Astrocyte (in vitro differentiated cells and primary cell): ENCODE data around the gene MCUB. TPM values are rescaled to one million over a fixed set of nuclear protein-coding genes. Genes with fewer than 3 reads are reported as not detected.

ENCODE experiments used
- DNase-seq: peaks from one replicate; pipeline ENCODE4 v3.0.0-alpha.2; 2010; ENCODE audit warnings: low read depth
- FAIRE-seq: peaks from 2 replicates; lab custom pipeline; 2011; peaks lifted over from hg19 to GRCh38; lab: Jason Lieb, UNC
- H2AFZ ChIP-seq: 2 replicates; pipeline ENCODE4 v1.6.0; 2012; ENCODE audit warnings: low read depth, low read length, inconsistent platforms
- H3K27ac ChIP-seq: 2 replicates; pipeline ENCODE4 v1.5.1; 2011; ENCODE audit warnings: low read depth, low read length, inconsistent platforms
- H3K27me3 ChIP-seq: 2 replicates; pipeline ENCODE4 v1.6.0; 2011; ENCODE audit warnings: low read length, inconsistent platforms; ENCODE audit not compliant: insufficient read depth
- H3K36me3 ChIP-seq: 2 replicates; pipeline ENCODE4 v1.5.1; 2011; ENCODE audit warnings: low read length, inconsistent platforms; ENCODE audit not compliant: insufficient read depth
- H3K4me1 ChIP-seq: 2 replicates; pipeline ENCODE4 v1.5.1; 2011; ENCODE audit warnings: low read length, inconsistent platforms; ENCODE audit not compliant: insufficient read depth
- H3K4me2 ChIP-seq: 2 replicates; pipeline ENCODE4 v1.6.0; 2012; ENCODE audit warnings: low read length, inconsistent platforms
- H3K4me3 ChIP-seq: 2 replicates; pipeline ENCODE4 v1.5.1; 2011; ENCODE audit warnings: low read depth, mild to moderate bottlenecking, low read length, inconsistent platforms; ENCODE audit not compliant: insufficient read depth
- H3K79me2 ChIP-seq: 2 replicates; pipeline ENCODE4 v1.6.0; 2012; ENCODE audit warnings: mild to moderate bottlenecking, low read length, inconsistent platforms; ENCODE audit not compliant: insufficient read depth
- H3K9ac ChIP-seq: 2 replicates; pipeline ENCODE4 v1.6.0; 2012; ENCODE audit warnings: mild to moderate bottlenecking, low read length, inconsistent platforms
- H3K9me3 ChIP-seq: 2 replicates; pipeline ENCODE4 v1.5.1; 2012; ENCODE audit warnings: low read depth, mild to moderate bottlenecking, low read length, inconsistent platforms; ENCODE audit not compliant: insufficient read depth
- H4K20me1 ChIP-seq: 2 replicates; pipeline ENCODE4 v1.6.0; 2012; ENCODE audit warnings: low read length, inconsistent platforms; ENCODE audit not compliant: insufficient read depth
- H3K27ac Mint-ChIP-seq: one replicate; pipeline ENCODE4 v1.8.0; 2021; ENCODE audit warnings: mild to moderate bottlenecking, mixed read lengths; ENCODE audit not compliant: unreplicated experiment
- H3K27me3 Mint-ChIP-seq: one replicate; pipeline ENCODE4 v1.8.0; 2021; ENCODE audit warnings: low read depth, mixed read lengths; ENCODE audit not compliant: unreplicated experiment
- H3K36me3 Mint-ChIP-seq: one replicate; pipeline ENCODE4 v1.8.0; 2021; ENCODE audit warnings: low read depth, mixed read lengths; ENCODE audit not compliant: unreplicated experiment
- H3K4me1 Mint-ChIP-seq: one replicate; pipeline ENCODE4 v1.8.0; 2021; ENCODE audit warnings: low read depth, mixed read lengths; ENCODE audit not compliant: unreplicated experiment
- H3K4me3 Mint-ChIP-seq: one replicate; pipeline ENCODE4 v1.8.0; 2021; ENCODE audit warnings: mild to moderate bottlenecking, moderate library complexity, mixed read lengths; ENCODE audit not compliant: unreplicated experiment
- H3K9me3 Mint-ChIP-seq: one replicate; pipeline ENCODE4 v1.8.0; 2021; ENCODE audit warnings: mild to moderate bottlenecking, mixed read lengths; ENCODE audit not compliant: unreplicated experiment
- CTCF ChIP-seq: IDR thresholded peaks from 2 replicates; pipeline ENCODE4 v1.5.1; 2011; ENCODE audit warnings: low read depth, mild to moderate bottlenecking, inconsistent platforms, low read length, moderate library complexity; ENCODE audit not compliant: insufficient read depth
- EZH2 ChIP-seq: IDR thresholded peaks from 2 replicates; pipeline ENCODE4 v1.6.1; 2012; ENCODE audit warnings: mild to moderate bottlenecking, low read length, inconsistent platforms; ENCODE audit not compliant: insufficient read depth
- total RNA-seq: library from RNA; stranded (reverse); gene quantifications from 2 replicates; pipeline ENCODE4 v1.2.1, GENCODE V29; 2021

The MCUB gene
- total RNA-seq, 1 donor from 2014 or later: 12.6 TPM

DNA sequence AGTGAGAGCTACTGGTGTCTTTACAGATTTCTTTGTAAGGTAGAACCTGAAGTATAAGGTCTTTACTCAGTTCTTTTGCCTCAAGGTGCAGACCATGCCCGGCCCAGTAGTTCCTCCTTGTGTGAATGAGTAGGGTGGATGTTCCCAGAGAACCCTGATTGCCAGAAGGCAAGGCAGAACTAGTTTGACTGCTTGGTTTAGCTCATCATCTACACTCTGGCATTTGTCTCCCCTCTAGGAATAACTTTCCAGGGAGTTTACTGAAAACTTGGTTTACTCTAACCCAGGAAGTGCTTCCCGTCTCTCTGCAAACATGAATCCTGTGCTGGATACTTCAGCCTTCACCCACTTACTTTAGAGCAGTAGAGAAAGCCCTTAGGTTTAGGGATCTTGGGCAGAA lies 29.1 kb downstream of the MCUB start:
- TF ChIP-seq CTCF (no peak), EZH2 (no peak)
- no peak overlapping the region for H3K4me2 ChIP-seq
- Mint-ChIP-seq H3K27ac (no peak overlapping the region), H3K27me3 (no peaks in the 10 kb centered on the region), H3K4me1 (peaks cover 6% of the 10 kb centered on the region), H3K36me3 (no peaks in the 10 kb centered on the region), H3K4me3 (no peak overlapping the region), H3K9me3 (peaks cover 4% of the 10 kb centered on the region)
- no peak overlapping the region for H3K9ac ChIP-seq
- no peaks in the 10 kb centered on the region for H3K36me3 ChIP-seq
- H3K27ac ChIP-seq: no peak overlapping the region
- H3K9me3 ChIP-seq: no peaks in the 10 kb centered on the region
- no peak for FAIRE-seq
- no peak for DNase-seq
- H3K4me1 ChIP-seq: no peaks in the 10 kb centered on the region
- no peak overlapping the region for H2AFZ ChIP-seq
- no peak overlapping the region for H3K4me3 ChIP-seq
- H3K27me3 ChIP-seq: no peaks in the 10 kb centered on the region
- no peaks in the 10 kb centered on the region for H3K79me2 ChIP-seq
- H4K20me1 ChIP-seq: no peaks in the 10 kb centered on the region

DNA sequence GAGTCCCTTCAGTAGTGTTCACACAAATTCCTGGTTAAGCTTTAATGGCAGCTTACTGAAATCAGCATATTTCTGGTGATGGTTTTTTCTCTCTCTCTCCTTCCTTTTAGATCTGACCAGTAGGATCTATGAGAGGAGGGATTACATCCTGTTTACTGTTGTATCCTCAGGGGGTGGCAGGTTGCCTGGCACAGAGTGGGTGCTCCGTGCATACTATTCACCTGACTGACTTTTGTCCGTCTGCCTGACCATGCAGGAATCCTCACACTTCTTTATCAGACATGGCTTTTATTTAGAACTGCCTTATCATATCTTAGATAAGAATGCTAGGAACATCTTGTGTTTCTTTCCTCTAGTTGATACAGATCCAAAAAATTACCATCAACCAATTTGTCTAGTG lies 29.6 kb downstream of the MCUB start:
- Mint-ChIP-seq H3K27ac (no peak overlapping the region), H3K4me1 (peaks cover 6% of the 10 kb centered on the region), H3K36me3 (no peaks in the 10 kb centered on the region), H3K9me3 (peaks cover 4% of the 10 kb centered on the region), H3K4me3 (no peak overlapping the region), H3K27me3 (no peaks in the 10 kb centered on the region)
- Histone ChIP-seq H3K27me3 (no peaks in the 10 kb centered on the region), H3K4me3 (no peak overlapping the region), H2AFZ (no peak overlapping the region), H3K36me3 (no peaks in the 10 kb centered on the region), H3K79me2 (no peaks in the 10 kb centered on the region), H3K27ac (no peak overlapping the region), H3K9me3 (no peaks in the 10 kb centered on the region), H4K20me1 (no peaks in the 10 kb centered on the region), H3K4me2 (no peak overlapping the region), H3K9ac (no peak overlapping the region), H3K4me1 (no peaks in the 10 kb centered on the region)
- no peak for DNase-seq
- FAIRE-seq: no peak
- no peak for TF ChIP-seq EZH2
- TF ChIP-seq CTCF: no peak

- no peaks in the 10 kb centered on the region for H4K20me1 ChIP-seq
- Mint-ChIP-seq H3K4me3 (no peak overlapping the region), H3K36me3 (no peaks in the 10 kb centered on the region)
These were observed 30.9 kb downstream of the MCUB start for GRCh38 chr4:109590905-109591304.

More at GRCh38 chr4:109590905-109591304, 30.9 kb downstream of the MCUB start:
- no peak overlapping the region for H2AFZ ChIP-seq
- H3K27me3 ChIP-seq: no peaks in the 10 kb centered on the region
- H3K27ac Mint-ChIP-seq: no peak overlapping the region
- no peak overlapping the region for H3K27ac ChIP-seq
- H3K79me2 ChIP-seq: no peaks in the 10 kb centered on the region
- no peak for FAIRE-seq
- H3K9me3 ChIP-seq: no peaks in the 10 kb centered on the region
- H3K9ac ChIP-seq: no peak overlapping the region
- H3K9me3 Mint-ChIP-seq: peaks cover under 1% of the 10 kb centered on the region
- no peaks in the 10 kb centered on the region for H3K4me1 ChIP-seq
- peaks cover 6% of the 10 kb centered on the region for H3K4me1 Mint-ChIP-seq
- H3K4me3 ChIP-seq: no peak overlapping the region
- H3K36me3 ChIP-seq: no peaks in the 10 kb centered on the region
- H3K27me3 Mint-ChIP-seq: no peaks in the 10 kb centered on the region
- TF ChIP-seq CTCF (no peak), EZH2 (no peak)
- no peak overlapping the region for H3K4me2 ChIP-seq
- DNase-seq: peak; percentile 33
